ENCODE data around the gene LCN15.
"Not testable (repeated sequence)": the region's sequence is repeated elsewhere in the genome, so short reads cannot be mapped to it uniquely, and the experiment has no call there.

DNA sequence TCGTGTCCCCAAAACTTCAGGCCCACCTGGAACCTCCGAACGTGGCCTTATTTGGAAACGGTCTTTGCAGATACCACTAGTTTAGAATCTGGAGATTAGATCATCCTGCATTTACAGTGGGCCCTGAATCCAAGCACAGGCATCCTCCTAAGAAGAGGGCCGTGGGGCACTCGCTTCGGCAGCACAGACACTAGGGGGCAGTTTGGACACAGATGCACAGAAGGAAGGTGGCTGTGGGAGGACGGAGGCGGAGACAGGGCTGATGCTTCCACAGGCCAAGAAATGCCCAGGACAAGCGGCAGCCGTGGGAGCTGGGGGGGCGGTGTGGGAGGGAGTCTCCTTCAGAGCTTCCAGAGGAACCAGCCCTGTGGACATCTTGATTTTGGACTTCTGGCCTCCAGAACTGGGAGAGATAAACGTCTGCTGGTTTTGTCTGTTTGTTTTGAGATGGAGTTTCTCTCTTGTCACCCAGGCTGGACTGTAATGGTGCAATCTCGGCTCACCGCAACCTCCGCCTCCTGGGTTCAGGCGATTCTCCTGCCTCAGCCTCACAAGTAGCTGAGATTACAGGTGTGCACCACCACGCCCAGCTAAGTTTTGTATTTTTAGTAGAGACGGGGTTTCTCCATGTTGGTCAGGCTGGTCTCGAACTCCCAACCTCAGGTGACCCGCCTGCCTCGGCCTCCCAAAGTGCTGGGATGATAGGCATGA is 3.3 kb downstream of the LCN15 start:
- TF ChIP-seq, protein P1, sequence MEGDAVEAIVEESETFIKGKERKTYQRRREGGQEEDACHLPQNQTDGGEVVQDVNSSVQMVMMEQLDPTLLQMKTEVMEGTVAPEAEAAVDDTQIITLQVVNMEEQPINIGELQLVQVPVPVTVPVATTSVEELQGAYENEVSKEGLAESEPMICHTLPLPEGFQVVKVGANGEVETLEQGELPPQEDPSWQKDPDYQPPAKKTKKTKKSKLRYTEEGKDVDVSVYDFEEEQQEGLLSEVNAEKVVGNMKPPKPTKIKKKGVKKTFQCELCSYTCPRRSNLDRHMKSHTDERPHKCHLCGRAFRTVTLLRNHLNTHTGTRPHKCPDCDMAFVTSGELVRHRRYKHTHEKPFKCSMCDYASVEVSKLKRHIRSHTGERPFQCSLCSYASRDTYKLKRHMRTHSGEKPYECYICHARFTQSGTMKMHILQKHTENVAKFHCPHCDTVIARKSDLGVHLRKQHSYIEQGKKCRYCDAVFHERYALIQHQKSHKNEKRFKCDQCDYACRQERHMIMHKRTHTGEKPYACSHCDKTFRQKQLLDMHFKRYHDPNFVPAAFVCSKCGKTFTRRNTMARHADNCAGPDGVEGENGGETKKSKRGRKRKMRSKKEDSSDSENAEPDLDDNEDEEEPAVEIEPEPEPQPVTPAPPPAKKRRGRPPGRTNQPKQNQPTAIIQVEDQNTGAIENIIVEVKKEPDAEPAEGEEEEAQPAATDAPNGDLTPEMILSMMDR (conservative IDR thresholded peaks at IDR 0.05; ENCODE audit: low read length) = peak; percentile 78
- TF ChIP-seq EZH2phosphoT487 (IDR thresholded peaks at IDR 0.05; ENCODE audit: borderline replicate concordance, low read depth, low read length) = not testable (repeated sequence)

Measured in OCI-LY7 (cell line).